Pancreas (tissue), 10 donors: ENCODE measurements around the gene ADCY2. TPM values are rescaled to one million over a fixed set of nuclear protein-coding genes. Genes with fewer than 3 reads are reported as not detected.

ENCODE experiments used
- ATAC-seq, 4 donors: fragments of 200-7000 bp; cut with Tn5 transposase; one replicate each; pipeline versions ENCODE4 v1.8.0 to v1.9.1; 2020; ENCODE audit warnings: mild to moderate bottlenecking in 4 of 4, moderate library complexity in 4 of 4
- DNase-seq, 6 donors: peaks; one replicate each; pipeline ENCODE4 v3.0.0-alpha.2; 2020
- FAIRE-seq: peaks from 2 replicates; lab custom pipeline; 2012; peaks lifted over from hg19 to GRCh38; lab: Jason Lieb, UNC
- H3K27ac ChIP-seq, 4 donors: fragments of 200-600 bp; sonication (generic); 1 replicate in 3 of 4; 2 replicates in 1 of 4; pipeline versions ENCODE4 v1.5.0 to v1.8.0; 2020
- H3K27me3 ChIP-seq, 4 donors: fragments of 200-600 bp; one replicate each; pipeline ENCODE4 v1.8.0; 2021
- H3K36me3 ChIP-seq, 3 donors: fragments of 200-600 bp; sonication (generic) in 1 of 3; one replicate each; pipeline versions ENCODE4 v1.5.0 to v1.8.0; 2020 to 2021
- H3K4me1 ChIP-seq, 3 donors: fragments of 200-600 bp; one replicate each; pipeline ENCODE4 v1.8.0; 2021
- H3K4me3 ChIP-seq, 4 donors: fragments of 200-600 bp; sonication (generic) in 2 of 4; one replicate each; pipeline versions ENCODE4 v1.5.0 to v1.8.0; 2020 to 2021
- H3K9me3 ChIP-seq, 4 donors: fragments of 200-600 bp; one replicate each; pipeline ENCODE4 v1.8.0; 2021
- CTCF ChIP-seq, 4 donors: fragments of 200-600 bp; sonication (generic) in 3 of 4; IDR thresholded peaks; one replicate each; pipeline versions ENCODE4 v1.5.0 to v1.8.0; 2021; ENCODE audit warnings: antibody characterized with exemption in 4 of 4
- WGBS, 2 donors: extraction: QIAGEN DNeasy Blood & Tissue Kit; methylation state at CpG; one replicate each; pipeline ENCODE4 v1.1.7; 2013; 5-methylcytosine and 5-hydroxymethylcytosine counted together
- intact Hi-C, 3 donors: fragments of 100-400 bp; cut with DNase I; formaldehyde crosslinking; loops; one replicate each; pipeline versions ENCODE4 v1.11.1 to v1.14.2; 2022
- polyA plus RNA-seq, 2 donors: library from polyadenylated mRNA; stranded (reverse); fragments of 200-250 nt; gene quantifications; one replicate each; pipeline ENCODE4 v1.2.3, GENCODE V29; 2013
- total RNA-seq, 6 donors: library from RNA; stranded (reverse); fragmentation: NEBNext Ultra II Directional in 4 of 6; extraction: Animal tissue kit (Norgen Biotek cat#: 25700) in 4 of 6; gene quantifications; one replicate each; pipeline versions ENCODE4 v1.2.1 to v1.2.4, GENCODE V29; 2021 to 2023
- donor health status: healthy with polysubstance abuse.
- donor health status: DM: no; HTN: no; CAD: no; lungs with moderate emphysema.
- donor health status: DM: no; HTN: no; CAD: no.
- donor health status: control.
- donor health status: control.
- donor health status: Bipolar disorder and iron deficiency.
- donor health status: DM: yes; HTN: yes; CAD: no.
- donor health status: DM: no; HTN: no; CAD: no.
- donor health status: DM: no; HTN: no; CAD: no.
- donor health status: DM: yes; HTN: yes; CAD: no.

Gene ADCY2
- total and polyA plus RNA-seq, 8 donors, result 0.19 to 2.2 (median 0.50) TPM

- FAIRE-seq, result no peak
- TF ChIP-seq CTCF (IDR thresholded peaks at IDR 0.05), result no peak
- no peak overlapping the region for H3K4me3 ChIP-seq
- no peak overlapping the region for H3K27ac ChIP-seq
- 65 to 75% methylated on average over 5 of the region's 5 CpGs for WGBS, 2 donors
- intact Hi-C loops, result no loop called here
- DNase-seq, result no peak
- H3K27me3 ChIP-seq, result no peaks in the 10 kb centered on the region
- no peaks in the 10 kb centered on the region for H3K4me1 ChIP-seq
- no peaks in the 10 kb centered on the region for H3K9me3 ChIP-seq
- H3K36me3 ChIP-seq, result no peaks in the 10 kb centered on the region
- no peak for ATAC-seq
Observed at GRCh38 chr5:7589800-7590199, 193.9 kb downstream of the ADCY2 start.

GRCh38 chr5:7592910-7593309 is 197.0 kb downstream of the ADCY2 start:
- H3K4me1 ChIP-seq, result no peaks in the 10 kb centered on the region
- intact Hi-C loops, result no loop called here
- DNase-seq, result peak in 1 of 6 donors; percentile 59
- TF ChIP-seq CTCF (IDR thresholded peaks at IDR 0.05), result peak in 1 of 4 donors; percentile 24
- no peaks in the 10 kb centered on the region for H3K9me3 ChIP-seq
- no peak overlapping the region for H3K27ac ChIP-seq
- no peaks in the 10 kb centered on the region for H3K27me3 ChIP-seq
- ATAC-seq, result no peak
- H3K4me3 ChIP-seq, result no peak overlapping the region
- FAIRE-seq, result no peak
- WGBS, 2 donors, result 37 to 38% methylated on average over 6 of the region's 6 CpGs
- H3K36me3 ChIP-seq, result no peaks in the 10 kb centered on the region

GRCh38 chr5:7597059-7597642 is 201.2 kb downstream of the ADCY2 start:
- 60 to 69% methylated on average over 6 of the region's 6 CpGs for WGBS, 2 donors
- no peak overlapping the region for H3K4me3 ChIP-seq
- no peak for TF ChIP-seq CTCF (IDR thresholded peaks at IDR 0.05)
- no peaks in the 10 kb centered on the region for H3K9me3 ChIP-seq
- no peaks in the 10 kb centered on the region for H3K4me1 ChIP-seq
- H3K36me3 ChIP-seq, result no peaks in the 10 kb centered on the region
- DNase-seq (no peak), FAIRE-seq (no peak), ATAC-seq (no peak)
- H3K27me3 ChIP-seq, result no peaks in the 10 kb centered on the region
- H3K27ac ChIP-seq, result no peak overlapping the region
- intact Hi-C loops, result no loop called here

- no peaks in the 10 kb centered on the region for H3K9me3 ChIP-seq
- 31 to 34% methylated on average over 4 of the region's 4 CpGs for WGBS, 2 donors
- no peaks in the 10 kb centered on the region for H3K36me3 ChIP-seq
- no peak overlapping the region for H3K4me3 ChIP-seq
- no peaks in the 10 kb centered on the region for H3K4me1 ChIP-seq
- no peak for TF ChIP-seq CTCF (IDR thresholded peaks at IDR 0.05)
- no peak overlapping the region for H3K27ac ChIP-seq
- no peak for FAIRE-seq
- H3K27me3 ChIP-seq, result no peaks in the 10 kb centered on the region
- no peak for DNase-seq
- peak in 2 of 4 donors; percentile 19 to 32 for ATAC-seq
- intact Hi-C loops, result no loop called here
Observed at GRCh38 chr5:7606840-7607465, 211.0 kb downstream of the ADCY2 start.

GRCh38 chr5:7608772-7609171 is 212.8 kb downstream of the ADCY2 start:
- FAIRE-seq (no peak), DNase-seq (no peak), ATAC-seq (no peak)
- no peak overlapping the region for H3K4me3 ChIP-seq
- no peaks in the 10 kb centered on the region for H3K27me3 ChIP-seq
- intact Hi-C loops, result no loop called here
- H3K27ac ChIP-seq, result no peak overlapping the region
- no peak for TF ChIP-seq CTCF (IDR thresholded peaks at IDR 0.05)
- H3K4me1 ChIP-seq, result no peaks in the 10 kb centered on the region
- no peaks in the 10 kb centered on the region for H3K9me3 ChIP-seq
- H3K36me3 ChIP-seq, result no peaks in the 10 kb centered on the region
